ENCODE results near the gene TET1. TPM values are rescaled to one million over a fixed set of nuclear protein-coding genes. Genes with fewer than 3 reads are reported as not detected.

TET1 gene
- total and polyA plus RNA-seq, 4 donors = 0.06 to 2.1 (median 0.75) TPM

- Histone ChIP-seq H3K36me3 (ENCODE audit: control insufficient read depth in 4 of 4, insufficient read depth in 3 of 4, low read depth in 1 of 4, low read length in 3 of 4) (peaks cover 7 to 36% (median 27%) of the 10 kb centered on the region in 4 donors), H3K27me3 (ENCODE audit: control insufficient read depth in 4 of 4, insufficient read depth in 4 of 4, low read length in 3 of 4) (no peaks in the 10 kb centered on the region), H3K4me3 (ENCODE audit: low read depth in 1 of 3, low read length in 3 of 3) (no peak overlapping the region), H3K27ac (ENCODE audit: low read depth in 1 of 2, low read length in 2 of 2) (no peak overlapping the region), H3K9ac (ENCODE audit: low read depth in 1 of 2, low read length in 2 of 2) (no peak overlapping the region), H3K4me1 (ENCODE audit: control insufficient read depth in 4 of 4, insufficient read depth in 4 of 4, low read length in 3 of 4) (peaks cover 0 to 6% (median 2%) of the 10 kb centered on the region in 4 donors), H3K9me3 (ENCODE audit: control insufficient read depth in 4 of 4, low read length in 3 of 4) (no peaks in the 10 kb centered on the region)
- DNase-seq (ENCODE audit: low spot score) = no peak
- TF ChIP-seq, protein P1, sequence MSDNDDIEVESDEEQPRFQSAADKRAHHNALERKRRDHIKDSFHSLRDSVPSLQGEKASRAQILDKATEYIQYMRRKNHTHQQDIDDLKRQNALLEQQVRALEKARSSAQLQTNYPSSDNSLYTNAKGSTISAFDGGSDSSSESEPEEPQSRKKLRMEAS (IDR thresholded peaks at IDR 0.05) = no peak
- TF ChIP-seq JUND (IDR thresholded peaks at IDR 0.05) (no peak), RAD21 (IDR thresholded peaks at IDR 0.05) (no peak), ZBTB33 (IDR thresholded peaks at IDR 0.05) (no peak), TAF1 (conservative IDR thresholded peaks at IDR 0.05) (no peak), RXRA (IDR thresholded peaks at IDR 0.05) (no peak), SP1 (IDR thresholded peaks at IDR 0.05) (no peak), FOXA2 (IDR thresholded peaks at IDR 0.05) (no peak)
- WGBS = 88% methylated on average over 9 of the region's 9 CpGs
Measured at GRCh38 chr10:68727146-68727545, 167.0 kb downstream of the TET1 start.

DNA sequence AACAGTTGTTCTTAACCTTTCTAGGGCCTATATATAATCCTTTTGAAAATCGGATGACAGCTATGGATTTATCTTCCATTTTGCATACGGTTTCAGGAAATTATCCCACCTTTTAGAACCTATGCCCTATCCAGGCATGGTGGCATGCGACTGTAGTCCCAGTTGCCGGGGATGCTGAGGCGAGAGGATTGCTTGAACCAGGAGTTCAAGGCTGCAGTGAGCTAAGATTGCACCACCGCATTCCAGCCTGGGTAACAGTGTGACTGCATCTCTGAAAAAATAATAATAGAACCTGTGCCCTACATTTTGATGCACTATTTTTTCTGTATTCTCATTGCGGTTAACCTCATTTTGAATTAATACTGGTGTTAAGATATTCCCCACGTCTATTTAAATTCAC lies 172.5 kb downstream of the TET1 start:
- DNase-seq (ENCODE audit: low spot score) = no peak
- H3K27ac ChIP-seq (ENCODE audit: low read depth in 1 of 2, low read length in 2 of 2) = no peak overlapping the region
- H3K9ac ChIP-seq (ENCODE audit: low read depth in 1 of 2, low read length in 2 of 2) = no peak overlapping the region
- no peaks in the 10 kb centered on the region for H3K27me3 ChIP-seq (ENCODE audit: control insufficient read depth in 4 of 4, insufficient read depth in 4 of 4, low read length in 3 of 4)
- peaks cover 8 to 54% (median 33%) of the 10 kb centered on the region in 4 donors for H3K36me3 ChIP-seq (ENCODE audit: control insufficient read depth in 4 of 4, insufficient read depth in 3 of 4, low read depth in 1 of 4, low read length in 3 of 4)
- 97% methylated on average over 8 of the region's 8 CpGs for WGBS
- no peak overlapping the region for H3K4me3 ChIP-seq (ENCODE audit: low read depth in 1 of 3, low read length in 3 of 3)
- no peaks in the 10 kb centered on the region for H3K9me3 ChIP-seq (ENCODE audit: control insufficient read depth in 4 of 4, low read length in 3 of 4)
- no peaks in the 10 kb centered on the region for H3K4me1 ChIP-seq (ENCODE audit: control insufficient read depth in 4 of 4, insufficient read depth in 4 of 4, low read length in 3 of 4)
- no peak for TF ChIP-seq RAD21 (IDR thresholded peaks at IDR 0.05)
- no peak for TF ChIP-seq YY1 (IDR thresholded peaks at IDR 0.05)
- no peak for TF ChIP-seq JUND (IDR thresholded peaks at IDR 0.05)
- no peak for TF ChIP-seq FOXA2 (IDR thresholded peaks at IDR 0.05)
- TF ChIP-seq, protein P1 (IDR thresholded peaks at IDR 0.05) = no peak
- TF ChIP-seq TAF1 (conservative IDR thresholded peaks at IDR 0.05) = no peak
- TF ChIP-seq NR2F2 (IDR thresholded peaks at IDR 0.05) = no peak
- no peak for TF ChIP-seq FOXA1 (IDR thresholded peaks at IDR 0.05)
- TF ChIP-seq, protein P2, sequence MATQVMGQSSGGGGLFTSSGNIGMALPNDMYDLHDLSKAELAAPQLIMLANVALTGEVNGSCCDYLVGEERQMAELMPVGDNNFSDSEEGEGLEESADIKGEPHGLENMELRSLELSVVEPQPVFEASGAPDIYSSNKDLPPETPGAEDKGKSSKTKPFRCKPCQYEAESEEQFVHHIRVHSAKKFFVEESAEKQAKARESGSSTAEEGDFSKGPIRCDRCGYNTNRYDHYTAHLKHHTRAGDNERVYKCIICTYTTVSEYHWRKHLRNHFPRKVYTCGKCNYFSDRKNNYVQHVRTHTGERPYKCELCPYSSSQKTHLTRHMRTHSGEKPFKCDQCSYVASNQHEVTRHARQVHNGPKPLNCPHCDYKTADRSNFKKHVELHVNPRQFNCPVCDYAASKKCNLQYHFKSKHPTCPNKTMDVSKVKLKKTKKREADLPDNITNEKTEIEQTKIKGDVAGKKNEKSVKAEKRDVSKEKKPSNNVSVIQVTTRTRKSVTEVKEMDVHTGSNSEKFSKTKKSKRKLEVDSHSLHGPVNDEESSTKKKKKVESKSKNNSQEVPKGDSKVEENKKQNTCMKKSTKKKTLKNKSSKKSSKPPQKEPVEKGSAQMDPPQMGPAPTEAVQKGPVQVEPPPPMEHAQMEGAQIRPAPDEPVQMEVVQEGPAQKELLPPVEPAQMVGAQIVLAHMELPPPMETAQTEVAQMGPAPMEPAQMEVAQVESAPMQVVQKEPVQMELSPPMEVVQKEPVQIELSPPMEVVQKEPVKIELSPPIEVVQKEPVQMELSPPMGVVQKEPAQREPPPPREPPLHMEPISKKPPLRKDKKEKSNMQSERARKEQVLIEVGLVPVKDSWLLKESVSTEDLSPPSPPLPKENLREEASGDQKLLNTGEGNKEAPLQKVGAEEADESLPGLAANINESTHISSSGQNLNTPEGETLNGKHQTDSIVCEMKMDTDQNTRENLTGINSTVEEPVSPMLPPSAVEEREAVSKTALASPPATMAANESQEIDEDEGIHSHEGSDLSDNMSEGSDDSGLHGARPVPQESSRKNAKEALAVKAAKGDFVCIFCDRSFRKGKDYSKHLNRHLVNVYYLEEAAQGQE (IDR thresholded peaks at IDR 0.05) = no peak
- TF ChIP-seq ZBTB33 (IDR thresholded peaks at IDR 0.05) = no peak
- no peak for TF ChIP-seq SP1 (IDR thresholded peaks at IDR 0.05)
- TF ChIP-seq, protein P3, sequence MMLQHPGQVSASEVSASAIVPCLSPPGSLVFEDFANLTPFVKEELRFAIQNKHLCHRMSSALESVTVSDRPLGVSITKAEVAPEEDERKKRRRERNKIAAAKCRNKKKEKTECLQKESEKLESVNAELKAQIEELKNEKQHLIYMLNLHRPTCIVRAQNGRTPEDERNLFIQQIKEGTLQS (IDR thresholded peaks at IDR 0.05) = no peak
- TF ChIP-seq EGR1 (IDR thresholded peaks at IDR 0.05; ENCODE audit: low read depth in 2 of 2) = no peak
- no peak for TF ChIP-seq HNF4A (conservative IDR thresholded peaks at IDR 0.05)
- no peak for TF ChIP-seq GABPA (IDR thresholded peaks at IDR 0.05 in 1 of 2, conservative IDR thresholded peaks at IDR 0.05 in 1 of 2)
- no peak for TF ChIP-seq HNF4G (IDR thresholded peaks at IDR 0.05)
